CD4-positive, alpha-beta T cell (primary cell): Measurements from ENCODE around the gene ARHGDIB. TPM values are rescaled to one million over a fixed set of nuclear protein-coding genes. Genes with fewer than 3 reads are reported as not detected.
A peak's percentile ranks its signal among the peaks of the same experiment; 100 is the strongest.

ENCODE experiments used
- ATAC-seq: fragments of 200-7000 bp; cut with Tn5 transposase; one replicate; pipeline ENCODE4 v1.10.0; 2022; ENCODE audit warnings: mild to moderate bottlenecking; ENCODE audit not compliant: poor library complexity
- CTCF ChIA-PET: fragments of 350-600 bp; sonication (Branson Sonifier 250); formaldehyde crosslinking; loops from one replicate; lab custom pipeline; 2021; ENCODE audit warnings: antibody characterized with exemption, inconsistent platforms; lab: Charles Lee
- POLR2A ChIA-PET: fragments of 350-600 bp; sonication (Branson Sonifier 250); formaldehyde crosslinking; loops from one replicate; lab custom pipeline; 2021; ENCODE audit warnings: antibody characterized with exemption, inconsistent platforms; lab: Charles Lee
- DNase-seq, 14 experiments: peaks; one replicate each; pipeline ENCODE4 v3.0.0-alpha.2; 2013 to 2020; ENCODE audit warnings: mixed read lengths in 2 of 14
- H3K27ac ChIP-seq, 2 donors: one replicate each; pipeline versions ENCODE4 v1.5.1 to v1.7.0; 2013; ENCODE audit warnings: low read length in 2 of 2, low read depth in 1 of 2, mild to moderate bottlenecking in 1 of 2
- H3K27me3 ChIP-seq, 2 experiments: 1 replicate in 1 of 2; 2 replicates in 1 of 2; pipeline versions ENCODE4 v1.6.1 to v1.7.0; 2013; ENCODE audit warnings: low read length in 2 of 2, control low read depth in 1 of 2, mild to moderate bottlenecking in 1 of 2, moderate library complexity in 1 of 2; ENCODE audit not compliant: insufficient read depth in 2 of 2, control insufficient read depth in 1 of 2
- H3K36me3 ChIP-seq: one replicate; pipeline ENCODE4 v1.6.1; 2013; ENCODE audit warnings: low read length, control low read depth; ENCODE audit not compliant: insufficient read depth
- H3K4me1 ChIP-seq: one replicate; pipeline ENCODE4 v1.6.1; 2013; ENCODE audit warnings: low read length, control low read depth; ENCODE audit not compliant: insufficient read depth
- H3K4me3 ChIP-seq: one replicate; pipeline ENCODE4 v1.5.1; 2013; ENCODE audit warnings: mild to moderate bottlenecking, low read length, moderate library complexity
- H3K9me3 ChIP-seq, 2 experiments: 1 replicate in 1 of 2; 2 replicates in 1 of 2; pipeline versions ENCODE4 v1.6.1 to v1.7.0; 2013; ENCODE audit warnings: low read length in 2 of 2, mild to moderate bottlenecking in 2 of 2, control low read depth in 1 of 2, moderate library complexity in 1 of 2; ENCODE audit not compliant: control insufficient read depth in 1 of 2, insufficient read depth in 1 of 2
- H3K27ac Mint-ChIP-seq: one replicate; pipeline ENCODE4 v1.8.0; 2020; ENCODE audit warnings: mixed read lengths
- H3K27me3 Mint-ChIP-seq: one replicate; pipeline ENCODE4 v1.8.0; 2021; ENCODE audit warnings: mixed read lengths
- H3K36me3 Mint-ChIP-seq: one replicate; pipeline ENCODE4 v1.8.0; 2021; ENCODE audit warnings: low read depth, mixed read lengths
- H3K4me1 Mint-ChIP-seq: one replicate; pipeline ENCODE4 v1.8.0; 2021; ENCODE audit warnings: low read depth, mixed read lengths
- H3K4me3 Mint-ChIP-seq: one replicate; pipeline ENCODE4 v1.8.0; 2020; ENCODE audit warnings: mild to moderate bottlenecking, mixed read lengths
- H3K9me3 Mint-ChIP-seq: one replicate; pipeline ENCODE4 v1.8.0; 2020; ENCODE audit warnings: mixed read lengths
- CTCF ChIP-seq: fragments of 200-600 bp; IDR thresholded peaks from one replicate; pipeline ENCODE4 v1.8.0; 2022; ENCODE audit warnings: antibody characterized with exemption, mild to moderate bottlenecking
- intact Hi-C, 2 experiments: fragments of 100-400 bp; cut with DNase I in 1 of 2; cut with micrococcal nuclease in 1 of 2; formaldehyde crosslinking; loops; one replicate each; pipeline versions ENCODE4 v1.15.1 to v1.9.0; 2023 to 2025; cut with DNase I, micrococcal nuclease
- total RNA-seq, 174 experiments: library from RNA in 2 of 174; stranded (reverse) in 2 of 174; gene quantifications; one replicate each; pipeline ENCODE4 v1.2.3 and lab custom pipeline; 2021 to 2026

Gene ARHGDIB
- total RNA-seq, 2 experiments from 2014 or later = 872 to 942 TPM

DNA sequence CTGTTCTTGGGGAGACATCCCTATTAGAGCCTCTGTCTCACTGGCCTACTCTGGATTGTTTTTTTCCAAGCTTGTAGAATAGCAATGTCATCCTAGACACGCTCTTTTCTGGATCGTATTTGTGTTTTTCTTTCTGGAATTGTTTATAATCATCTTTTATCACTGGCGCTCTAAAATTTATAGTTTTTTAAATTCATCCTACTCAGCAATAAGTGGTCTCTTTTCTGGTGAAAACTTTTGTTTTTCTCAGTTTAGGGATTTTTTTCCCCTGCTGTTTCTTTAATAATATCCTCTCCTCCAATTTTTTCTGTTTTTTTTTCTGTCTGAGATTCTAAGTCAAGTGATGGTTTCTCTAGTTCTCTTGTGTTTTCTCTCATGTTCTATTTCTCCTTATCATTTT is 36.6 kb upstream of the ARHGDIB start:
- ATAC-seq = no peak
- no peaks in the 10 kb centered on the region for H3K36me3 Mint-ChIP-seq

DNA sequence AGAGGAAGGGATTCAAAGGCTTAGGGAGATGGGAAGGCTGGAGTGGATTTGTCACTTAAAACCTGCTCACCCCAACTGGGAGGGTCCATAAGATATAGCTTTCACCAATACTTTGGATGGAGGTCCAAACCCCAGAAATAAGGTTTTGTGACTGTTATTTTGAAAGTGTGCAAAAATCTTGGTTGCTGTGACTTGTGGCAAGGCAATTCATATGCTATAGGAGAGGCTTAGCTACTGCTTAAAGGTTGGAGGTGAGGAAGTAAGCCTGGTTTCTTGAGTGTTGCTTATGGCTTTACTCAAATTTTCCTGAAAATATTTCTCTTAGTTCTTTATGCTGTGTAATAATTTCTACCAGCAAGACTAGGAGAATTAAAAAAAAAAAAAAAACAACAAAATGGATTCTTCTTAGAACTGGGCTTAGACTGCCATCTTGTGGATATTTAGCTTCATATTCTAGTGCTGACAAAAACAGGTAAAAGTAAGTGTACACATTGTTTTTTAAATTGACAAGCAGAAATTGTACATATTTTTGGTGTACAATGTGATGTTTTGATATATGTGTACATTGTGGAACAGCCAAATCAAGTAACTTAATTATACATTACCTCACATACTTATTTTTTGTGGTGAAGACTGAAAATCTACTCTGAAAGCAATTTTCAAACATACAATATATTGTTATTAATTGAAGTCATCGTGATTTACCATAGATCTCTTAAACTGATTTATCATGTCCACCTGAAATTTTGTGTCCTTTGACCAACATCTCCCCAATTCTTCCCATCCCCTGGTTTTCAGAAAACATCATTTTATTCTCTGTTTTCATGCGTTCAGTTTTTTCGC is 34.4 kb upstream of the ARHGDIB start:
- CTCF ChIA-PET = interaction anchor here (0.7 to 2.5 kb wide), 37 partner anchors 8 to 1800 kb away, joined by 3 to 31 read pairs (median 5); partner anchors contain the start of genes ART4, C12orf60, EMP1 and ERP27
- H3K36me3 ChIP-seq = no peaks in the 10 kb centered on the region
- peak overlapping the region; percentile 60 for H3K4me3 Mint-ChIP-seq
- H3K36me3 Mint-ChIP-seq = no peaks in the 10 kb centered on the region
- peaks cover 3% of the 10 kb centered on the region for H3K9me3 Mint-ChIP-seq
- peak overlapping the region; percentile 82 for H3K27ac Mint-ChIP-seq
- ATAC-seq = peak; percentile 72
- intact Hi-C loops = loop anchor here (1.0 to 10.0 kb wide), 10 partner anchors 35 to 761 kb away; partner anchors contain the start of genes ARHGDIB (in 1 of the 2) and RERG (in 1 of the 2)
- H3K4me1 Mint-ChIP-seq = peaks cover 36% of the 10 kb centered on the region
- no peaks in the 10 kb centered on the region for H3K27me3 Mint-ChIP-seq
- no peak overlapping the region for H3K4me3 ChIP-seq
- H3K27ac ChIP-seq = no peak overlapping the region
- H3K27me3 ChIP-seq = no peaks in the 10 kb centered on the region
- peaks cover 24% of the 10 kb centered on the region for H3K4me1 ChIP-seq
- no peaks in the 10 kb centered on the region for H3K9me3 ChIP-seq
- DNase-seq = peak in 3 of 14 experiments; percentile 72 to 83 (median 83)
- peak; percentile 76 for TF ChIP-seq CTCF
- POLR2A ChIA-PET = interaction anchor here (0.6 to 5.2 kb wide), 18 partner anchors 34 to 630 kb away, joined by 3 to 74 read pairs (median 5); partner anchors contain the start of genes ARHGDIB, ATF7IP, C12orf60 and ERP27

More for the DNA sequence above, 36.6 kb upstream of the ARHGDIB start:
- DNase-seq = no peak
- POLR2A ChIA-PET = no interaction called here
- intact Hi-C loops = loop anchor here (2.0 to 10.0 kb wide), 6 partner anchors 224 to 763 kb away; partner anchors contain the start of gene RERG (in 1 of the 2)
- peaks cover 24% of the 10 kb centered on the region for H3K4me1 ChIP-seq
- Mint-ChIP-seq H3K4me1 (peaks cover 31% of the 10 kb centered on the region), H3K27me3 (no peaks in the 10 kb centered on the region), H3K9me3 (no peaks in the 10 kb centered on the region), H3K4me3 (no peak overlapping the region), H3K27ac (no peak overlapping the region)
- H3K27ac ChIP-seq = no peak overlapping the region
- CTCF ChIA-PET = interaction anchor here (0.5 kb wide), 1 partner anchor 354 kb away, joined by 3 read pairs; no protein-coding TSS in a partner anchor
- peaks cover 0 to under 1% of the 10 kb centered on the region in 2 experiments for H3K27me3 ChIP-seq
- no peak for TF ChIP-seq CTCF
- no peaks in the 10 kb centered on the region for H3K36me3 ChIP-seq
- no peaks in the 10 kb centered on the region for H3K9me3 ChIP-seq
- no peak overlapping the region for H3K4me3 ChIP-seq

DNA sequence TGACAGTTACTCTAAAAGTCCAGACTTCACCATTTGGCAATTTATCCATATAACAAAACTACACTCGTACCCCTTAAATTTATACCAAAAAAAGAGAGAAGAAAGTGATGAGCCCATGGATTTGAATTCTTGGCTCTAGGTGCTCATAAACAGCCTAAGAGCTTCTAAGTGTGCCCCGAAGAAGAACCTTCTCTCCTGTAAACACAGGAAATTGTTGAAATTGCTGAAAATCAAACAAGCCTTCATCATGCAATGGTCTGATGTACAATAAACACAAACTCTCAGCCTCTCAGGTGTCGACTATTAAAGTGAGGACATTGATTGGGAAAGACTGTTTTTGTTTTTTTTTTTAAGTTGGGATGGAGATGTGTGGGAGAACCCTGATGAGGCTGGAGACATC is 33.2 kb upstream of the ARHGDIB start:
- Histone ChIP-seq H3K4me3 (no peak overlapping the region), H3K27me3 (no peaks in the 10 kb centered on the region), H3K9me3 (no peaks in the 10 kb centered on the region), H3K36me3 (no peaks in the 10 kb centered on the region), H3K4me1 (peaks cover 24% of the 10 kb centered on the region), H3K27ac (peak overlapping the region in 1 of 2 donors; percentile 28)
- Mint-ChIP-seq H3K9me3 (peaks cover 6% of the 10 kb centered on the region), H3K4me1 (peaks cover 36% of the 10 kb centered on the region), H3K36me3 (no peaks in the 10 kb centered on the region), H3K27me3 (no peaks in the 10 kb centered on the region), H3K4me3 (peak overlapping the region; percentile 69), H3K27ac (peak overlapping the region; percentile 82)
- no peak for TF ChIP-seq CTCF
- no peak for DNase-seq
- ChIA-PET CTCF (interaction anchor here (1.4 to 2.5 kb wide), 7 partner anchors 9 to 271 kb away, joined by 4 to 30 read pairs (median 11); partner anchors contain the start of gene ERP27), POLR2A (interaction anchor here (0.6 to 5.2 kb wide), 9 partner anchors 33 to 227 kb away, joined by 3 to 74 read pairs (median 9); partner anchors contain the start of genes ARHGDIB, ERP27 and RERG)
- no peak for ATAC-seq
- intact Hi-C loops = loop anchor here (1.0 to 10.0 kb wide), 8 partner anchors 33 to 760 kb away; partner anchors contain the start of genes ARHGDIB (in 1 of the 2) and RERG (in 1 of the 2)
